ENCODE data around the gene MGLL.

DNA sequence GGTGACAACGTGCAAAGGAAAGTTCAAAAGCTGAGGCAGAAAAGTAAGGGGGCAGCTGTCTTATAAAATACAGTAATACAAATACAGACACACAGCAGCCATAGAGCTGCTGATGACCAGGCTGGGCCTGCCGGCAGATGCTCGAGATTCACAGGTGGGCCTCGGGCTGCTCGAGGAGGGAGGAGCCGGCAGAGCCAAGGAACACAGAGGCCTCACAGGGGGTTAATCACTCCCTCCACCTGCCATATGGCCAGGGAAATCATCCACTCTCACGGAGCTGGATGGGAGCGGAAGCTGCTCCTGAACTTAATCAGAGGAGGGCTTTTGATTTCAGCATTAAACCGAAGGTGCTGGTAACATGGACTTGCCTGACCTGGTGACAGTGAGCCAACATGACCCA lies 29.6 kb upstream of the MGLL start:
- TF ChIP-seq, protein P1, sequence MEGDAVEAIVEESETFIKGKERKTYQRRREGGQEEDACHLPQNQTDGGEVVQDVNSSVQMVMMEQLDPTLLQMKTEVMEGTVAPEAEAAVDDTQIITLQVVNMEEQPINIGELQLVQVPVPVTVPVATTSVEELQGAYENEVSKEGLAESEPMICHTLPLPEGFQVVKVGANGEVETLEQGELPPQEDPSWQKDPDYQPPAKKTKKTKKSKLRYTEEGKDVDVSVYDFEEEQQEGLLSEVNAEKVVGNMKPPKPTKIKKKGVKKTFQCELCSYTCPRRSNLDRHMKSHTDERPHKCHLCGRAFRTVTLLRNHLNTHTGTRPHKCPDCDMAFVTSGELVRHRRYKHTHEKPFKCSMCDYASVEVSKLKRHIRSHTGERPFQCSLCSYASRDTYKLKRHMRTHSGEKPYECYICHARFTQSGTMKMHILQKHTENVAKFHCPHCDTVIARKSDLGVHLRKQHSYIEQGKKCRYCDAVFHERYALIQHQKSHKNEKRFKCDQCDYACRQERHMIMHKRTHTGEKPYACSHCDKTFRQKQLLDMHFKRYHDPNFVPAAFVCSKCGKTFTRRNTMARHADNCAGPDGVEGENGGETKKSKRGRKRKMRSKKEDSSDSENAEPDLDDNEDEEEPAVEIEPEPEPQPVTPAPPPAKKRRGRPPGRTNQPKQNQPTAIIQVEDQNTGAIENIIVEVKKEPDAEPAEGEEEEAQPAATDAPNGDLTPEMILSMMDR (IDR thresholded peaks at IDR 0.05): no peak
- TF ChIP-seq EZH2 (IDR thresholded peaks at IDR 0.05; ENCODE audit: borderline replicate concordance, insufficient read depth, low read depth, low read length, poor library complexity, severe bottlenecking): no peak
